Heart left ventricle (tissue), 13 donors: ENCODE measurements around the gene KIF27.

Source experiments
- POLR2A ChIP-seq, 2 donors: fragments of 450-650 bp; IDR thresholded peaks; one replicate each; pipeline ENCODE4 v1.6.1; 2017; ENCODE audit warnings: antibody characterized with exemption in 2 of 2, mild to moderate bottlenecking in 2 of 2, moderate library complexity in 2 of 2
- TF ChIP-seq, protein P1 (sequence below), 12 donors: fragments of 200-600 bp; sonication (generic) in 4 of 12; IDR thresholded peaks; one replicate each; pipeline versions ENCODE4 v1.5.0 to v1.8.0; 2018 to 2022; ENCODE audit warnings: antibody characterized with exemption in 12 of 12, mild to moderate bottlenecking in 5 of 12
- donor health status: ischemic (EF 13 %, LVEDD 7.1; RV severe dilation, severe dysfunction).
- donor health status: DM: no; HTN: yes; CAD: no.
- donor health status: DM: no; HTN: no; CAD: no.
- donor health status: ischemic (EF 25% LVEDD 6.9; RV normal size, moderate dysfunction).
- donor health status: ischemic (EF 25% LVEDD 5.7; RV mildly dilated, moderate dysfunction).
- donor health status: ischemic (EF 35%, LVEDD 5.7; RV mildly dilated, moderate dysfunction).
- donor health status: nonischemic (EF 11% LVEDD 7.7; RV severe dilation, severe dysfunction).
- donor health status: DM: yes; HTN: yes; CAD: no.
- donor health status: PGD.
- donor health status: ischemic (EF 29% LVEDD 5.4; RV normal size, mild dysfunction).
- donor health status: nonischemic (EF 23%, LVEDD 6.1; RV moderate dilation, normal function).

DNA sequence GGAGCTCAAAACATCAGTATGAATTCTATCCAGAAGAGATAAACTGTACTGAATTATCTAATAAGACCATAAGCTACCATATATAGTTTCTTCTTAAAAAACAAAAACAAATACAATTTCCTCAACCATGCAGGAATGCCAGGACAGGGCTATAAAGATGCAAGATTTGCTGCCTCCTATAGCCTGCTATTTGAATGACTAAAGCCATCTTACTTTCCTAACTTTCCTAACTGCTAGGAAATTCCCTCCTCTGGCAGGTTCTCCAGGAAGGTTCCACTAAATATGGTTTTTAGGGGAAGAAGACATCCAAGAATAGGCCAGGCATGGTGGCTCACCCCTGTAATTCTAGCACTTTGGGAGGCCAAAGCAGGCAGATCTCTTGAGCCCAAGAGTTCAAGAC, 15.1 kb downstream of the KIF27 start:
- TF ChIP-seq, protein P1, sequence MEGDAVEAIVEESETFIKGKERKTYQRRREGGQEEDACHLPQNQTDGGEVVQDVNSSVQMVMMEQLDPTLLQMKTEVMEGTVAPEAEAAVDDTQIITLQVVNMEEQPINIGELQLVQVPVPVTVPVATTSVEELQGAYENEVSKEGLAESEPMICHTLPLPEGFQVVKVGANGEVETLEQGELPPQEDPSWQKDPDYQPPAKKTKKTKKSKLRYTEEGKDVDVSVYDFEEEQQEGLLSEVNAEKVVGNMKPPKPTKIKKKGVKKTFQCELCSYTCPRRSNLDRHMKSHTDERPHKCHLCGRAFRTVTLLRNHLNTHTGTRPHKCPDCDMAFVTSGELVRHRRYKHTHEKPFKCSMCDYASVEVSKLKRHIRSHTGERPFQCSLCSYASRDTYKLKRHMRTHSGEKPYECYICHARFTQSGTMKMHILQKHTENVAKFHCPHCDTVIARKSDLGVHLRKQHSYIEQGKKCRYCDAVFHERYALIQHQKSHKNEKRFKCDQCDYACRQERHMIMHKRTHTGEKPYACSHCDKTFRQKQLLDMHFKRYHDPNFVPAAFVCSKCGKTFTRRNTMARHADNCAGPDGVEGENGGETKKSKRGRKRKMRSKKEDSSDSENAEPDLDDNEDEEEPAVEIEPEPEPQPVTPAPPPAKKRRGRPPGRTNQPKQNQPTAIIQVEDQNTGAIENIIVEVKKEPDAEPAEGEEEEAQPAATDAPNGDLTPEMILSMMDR (IDR thresholded peaks at IDR 0.05) = no peak
- no peak for TF ChIP-seq POLR2A (IDR thresholded peaks at IDR 0.05)
